ENCODE results near the gene RAD51. TPM values are rescaled to one million over a fixed set of nuclear protein-coding genes. Genes with fewer than 3 reads are reported as not detected.
"Not testable (repeated sequence)": the region's sequence is repeated elsewhere in the genome, so short reads cannot be mapped to it uniquely, and the experiment has no call there.

The RAD51 gene
- total RNA-seq, 1 donor from 2014 or later, result 1.3 TPM

GRCh38 chr15:40680151-40680550 lies 14.8 kb upstream of the RAD51 start:
- no peak for DNase-seq (ENCODE audit: low read depth)
- no peak overlapping the region for H3K4me3 ChIP-seq (ENCODE audit: low read depth, low read length)
- TF ChIP-seq CTCF (IDR thresholded peaks at IDR 0.05; ENCODE audit: insufficient read depth, low read length, poor library complexity, severe bottlenecking), result no peak

GRCh38 chr15:40680959-40681358 lies 14.0 kb upstream of the RAD51 start:
- H3K36me3 ChIP-seq (ENCODE audit: control insufficient read depth, insufficient read depth, low read length); H3K4me3 ChIP-seq (ENCODE audit: low read depth, low read length); DNase-seq (ENCODE audit: low read depth); H3K27me3 ChIP-seq (ENCODE audit: control insufficient read depth, insufficient read depth, low read length): not testable (repeated sequence)

More at GRCh38 chr15:40680151-40680550, 14.8 kb upstream of the RAD51 start:
- Histone ChIP-seq H3K27me3 (ENCODE audit: control insufficient read depth, insufficient read depth, low read length) (no peaks in the 10 kb centered on the region), H3K36me3 (ENCODE audit: control insufficient read depth, insufficient read depth, low read length) (no peaks in the 10 kb centered on the region)

GRCh38 chr15:40684381-40684780 lies 10.6 kb upstream of the RAD51 start:
- Histone ChIP-seq H3K4me3 (ENCODE audit: low read depth, low read length) (no peak overlapping the region), H3K27me3 (ENCODE audit: control insufficient read depth, insufficient read depth, low read length) (no peaks in the 10 kb centered on the region), H3K36me3 (ENCODE audit: control insufficient read depth, insufficient read depth, low read length) (no peaks in the 10 kb centered on the region)
- TF ChIP-seq CTCF (IDR thresholded peaks at IDR 0.05; ENCODE audit: insufficient read depth, low read length, poor library complexity, severe bottlenecking), result no peak
- no peak for DNase-seq (ENCODE audit: low read depth)

GRCh38 chr15:40685376-40685775 lies 9.6 kb upstream of the RAD51 start:
- H3K27me3 ChIP-seq (ENCODE audit: control insufficient read depth, insufficient read depth, low read length), result no peaks in the 10 kb centered on the region
- no peak overlapping the region for H3K4me3 ChIP-seq (ENCODE audit: low read depth, low read length)
- no peak for DNase-seq (ENCODE audit: low read depth)
- no peak for TF ChIP-seq CTCF (IDR thresholded peaks at IDR 0.05; ENCODE audit: insufficient read depth, low read length, poor library complexity, severe bottlenecking)
- no peaks in the 10 kb centered on the region for H3K36me3 ChIP-seq (ENCODE audit: control insufficient read depth, insufficient read depth, low read length)

- DNase-seq (ENCODE audit: low read depth), result no peak
- Histone ChIP-seq H3K4me3 (ENCODE audit: low read depth, low read length) (no peak overlapping the region), H3K36me3 (ENCODE audit: control insufficient read depth, insufficient read depth, low read length) (no peaks in the 10 kb centered on the region), H3K27me3 (ENCODE audit: control insufficient read depth, insufficient read depth, low read length) (no peaks in the 10 kb centered on the region)
- TF ChIP-seq CTCF (IDR thresholded peaks at IDR 0.05; ENCODE audit: insufficient read depth, low read length, poor library complexity, severe bottlenecking), result no peak
Observed at GRCh38 chr15:40688932-40689799, 5.8 kb upstream of the RAD51 start.

- H3K36me3 ChIP-seq (ENCODE audit: control insufficient read depth, insufficient read depth, low read length), result no peaks in the 10 kb centered on the region
- no peak for TF ChIP-seq CTCF (IDR thresholded peaks at IDR 0.05; ENCODE audit: insufficient read depth, low read length, poor library complexity, severe bottlenecking)
- no peak for DNase-seq (ENCODE audit: low read depth)
- H3K4me3 ChIP-seq (ENCODE audit: low read depth, low read length), result no peak overlapping the region
- H3K27me3 ChIP-seq (ENCODE audit: control insufficient read depth, insufficient read depth, low read length), result no peaks in the 10 kb centered on the region
Observed at GRCh38 chr15:40691737-40692136, 3.2 kb upstream of the RAD51 start.

Data from kidney epithelial cell (primary cell).